GM12878 (cell line): Measurements from ENCODE around the gene HOMER2. TPM values are rescaled to one million over a fixed set of nuclear protein-coding genes. Genes with fewer than 3 reads are reported as not detected.

Experiments used
- BACH1 ChIP-seq: fragments of 450-650 bp; IDR thresholded peaks from 2 replicates; pipeline ENCODE4 v1.6.1; 2017; ENCODE audit warnings: mild to moderate bottlenecking, borderline replicate concordance
- CBFB ChIP-seq: IDR thresholded peaks from 2 replicates; pipeline ENCODE4 v1.6.1; 2016; ENCODE audit warnings: antibody characterized with exemption, low read depth
- EZH2 ChIP-seq: IDR thresholded peaks from 2 replicates; pipeline ENCODE4 v1.6.1; 2012; ENCODE audit warnings: low read depth, mild to moderate bottlenecking, control low read depth, inconsistent platforms, low read length, borderline replicate concordance; ENCODE audit not compliant: control insufficient read depth
- KDM1A ChIP-seq: fragments of 200-600 bp; sonication (generic); IDR thresholded peaks from 2 replicates; pipeline ENCODE4 v1.6.1; 2016; ENCODE audit warnings: borderline replicate concordance
- KLF5 ChIP-seq: fragments of 450-650 bp; IDR thresholded peaks from 2 replicates; pipeline ENCODE4 v1.6.1; 2014; ENCODE audit warnings: mild to moderate bottlenecking; ENCODE audit not compliant: partially characterized antibody
- PAX8 ChIP-seq: fragments of 450-650 bp; IDR thresholded peaks from 2 replicates; pipeline ENCODE4 v1.6.1; 2017; ENCODE audit warnings: mild to moderate bottlenecking, moderate library complexity
- WRNIP1 ChIP-seq: IDR thresholded peaks from 2 replicates; pipeline ENCODE4 v1.6.1; 2011; ENCODE audit warnings: low read depth, low read length, improper control_type of control experiment, borderline replicate concordance
- polyA plus RNA-seq, 11 experiments: library from polyadenylated mRNA; depleted of rRNA in 4 of 11; unstranded in 6 of 11; stranded (reverse) in 5 of 11; fragments of >200 nt; fragmentation: Nextera tagmentation in 4 of 11; fragmentation: Illumina TruSeq in 1 of 11; extraction: Ambion mirVana in 4 of 11; extraction: Trizol in 1 of 11; gene quantifications; 1 replicate in 1 of 11; 2 replicates in 10 of 11; pipeline versions ENCODE4 v1.2.1 to v1.2.3, GENCODE V29; 2011 to 2016; ENCODE audit warnings: inconsistent platforms in 2 of 11, missing spikeins in 2 of 11, low read depth in 1 of 11
- total RNA-seq, 4 experiments: library from RNA; depleted of rRNA in 3 of 4; stranded (reverse); fragments of >200 nt in 3 of 4; fragmentation: Illumina TruSeq in 1 of 4; extraction: Trizol in 1 of 4; gene quantifications; 2 replicates each; pipeline versions ENCODE4 v1.2.1 to v1.2.3, GENCODE V29; 2013 to 2021
- TF ChIP-seq, protein P1 (sequence below): IDR thresholded peaks from 2 replicates; pipeline ENCODE4 v1.6.1; 2012; ENCODE audit warnings: improper control_type of control experiment, low read depth, low read length; ENCODE audit not compliant: insufficient replicate concordance
- TF ChIP-seq, protein P2 (sequence below), 3 experiments: IDR thresholded peaks in 2 of 3; conservative IDR thresholded peaks in 1 of 3; 2 replicates each; pipeline ENCODE4 v1.5.1; 2011; ENCODE audit warnings: low read depth in 3 of 3, low read length in 3 of 3, mild to moderate bottlenecking in 3 of 3, control low read depth in 2 of 3, moderate library complexity in 2 of 3, inconsistent platforms in 1 of 3, mixed read lengths in 1 of 3; ENCODE audit not compliant: control insufficient read depth in 2 of 3, insufficient read depth in 1 of 3; ENCODE audit errors: extremely low read depth in 1 of 3

The HOMER2 gene
- total and polyA plus RNA-seq, 10 of the 15 experiments (the other 5 are each of a cell fraction or from before 2014, with no cell fraction given), result 0.60 to 5.0 (median 1.8) TPM

DNA sequence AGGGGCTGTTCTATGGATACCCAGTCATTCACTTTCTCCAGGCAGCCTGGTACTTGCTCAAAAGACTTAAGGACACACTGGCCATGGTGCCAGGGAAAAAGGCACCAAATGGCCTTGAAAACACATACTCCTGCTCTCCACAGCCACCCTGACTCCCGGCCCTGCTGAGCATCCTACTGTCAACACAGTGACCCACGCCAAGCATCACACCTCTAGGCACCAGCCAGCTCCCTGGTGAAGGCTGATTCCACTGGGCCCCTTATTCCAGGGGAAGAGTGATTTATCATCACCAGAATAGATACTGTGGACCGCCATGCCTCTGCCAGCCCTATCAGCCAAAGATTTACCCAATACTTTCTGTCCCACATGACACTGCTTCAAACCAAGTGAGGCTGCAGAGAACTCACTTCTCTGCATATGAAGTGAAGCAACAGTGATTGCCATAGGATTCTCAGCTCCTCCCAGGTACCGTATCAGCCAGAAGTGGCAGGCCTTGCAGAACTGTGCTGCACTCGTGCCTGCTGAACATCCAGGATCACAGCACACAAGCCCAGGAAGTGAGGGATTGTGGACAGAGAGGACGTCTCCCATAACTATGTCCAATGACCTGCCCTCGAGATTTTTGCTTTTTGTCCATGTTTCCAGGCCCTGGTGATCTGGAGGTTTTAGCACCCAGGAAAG is 79.4 kb downstream of the HOMER2 start (continued):
- TF ChIP-seq, protein P1, sequence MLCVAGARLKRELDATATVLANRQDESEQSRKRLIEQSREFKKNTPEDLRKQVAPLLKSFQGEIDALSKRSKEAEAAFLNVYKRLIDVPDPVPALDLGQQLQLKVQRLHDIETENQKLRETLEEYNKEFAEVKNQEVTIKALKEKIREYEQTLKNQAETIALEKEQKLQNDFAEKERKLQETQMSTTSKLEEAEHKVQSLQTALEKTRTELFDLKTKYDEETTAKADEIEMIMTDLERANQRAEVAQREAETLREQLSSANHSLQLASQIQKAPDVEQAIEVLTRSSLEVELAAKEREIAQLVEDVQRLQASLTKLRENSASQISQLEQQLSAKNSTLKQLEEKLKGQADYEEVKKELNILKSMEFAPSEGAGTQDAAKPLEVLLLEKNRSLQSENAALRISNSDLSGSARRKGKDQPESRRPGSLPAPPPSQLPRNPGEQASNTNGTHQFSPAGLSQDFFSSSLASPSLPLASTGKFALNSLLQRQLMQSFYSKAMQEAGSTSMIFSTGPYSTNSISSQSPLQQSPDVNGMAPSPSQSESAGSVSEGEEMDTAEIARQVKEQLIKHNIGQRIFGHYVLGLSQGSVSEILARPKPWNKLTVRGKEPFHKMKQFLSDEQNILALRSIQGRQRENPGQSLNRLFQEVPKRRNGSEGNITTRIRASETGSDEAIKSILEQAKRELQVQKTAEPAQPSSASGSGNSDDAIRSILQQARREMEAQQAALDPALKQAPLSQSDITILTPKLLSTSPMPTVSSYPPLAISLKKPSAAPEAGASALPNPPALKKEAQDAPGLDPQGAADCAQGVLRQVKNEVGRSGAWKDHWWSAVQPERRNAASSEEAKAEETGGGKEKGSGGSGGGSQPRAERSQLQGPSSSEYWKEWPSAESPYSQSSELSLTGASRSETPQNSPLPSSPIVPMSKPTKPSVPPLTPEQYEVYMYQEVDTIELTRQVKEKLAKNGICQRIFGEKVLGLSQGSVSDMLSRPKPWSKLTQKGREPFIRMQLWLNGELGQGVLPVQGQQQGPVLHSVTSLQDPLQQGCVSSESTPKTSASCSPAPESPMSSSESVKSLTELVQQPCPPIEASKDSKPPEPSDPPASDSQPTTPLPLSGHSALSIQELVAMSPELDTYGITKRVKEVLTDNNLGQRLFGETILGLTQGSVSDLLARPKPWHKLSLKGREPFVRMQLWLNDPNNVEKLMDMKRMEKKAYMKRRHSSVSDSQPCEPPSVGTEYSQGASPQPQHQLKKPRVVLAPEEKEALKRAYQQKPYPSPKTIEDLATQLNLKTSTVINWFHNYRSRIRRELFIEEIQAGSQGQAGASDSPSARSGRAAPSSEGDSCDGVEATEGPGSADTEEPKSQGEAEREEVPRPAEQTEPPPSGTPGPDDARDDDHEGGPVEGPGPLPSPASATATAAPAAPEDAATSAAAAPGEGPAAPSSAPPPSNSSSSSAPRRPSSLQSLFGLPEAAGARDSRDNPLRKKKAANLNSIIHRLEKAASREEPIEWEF, result no peak
- no peak for TF ChIP-seq BACH1
- no peak for TF ChIP-seq KLF5
- TF ChIP-seq CBFB, result no peak
- TF ChIP-seq PAX8, result no peak
- TF ChIP-seq KDM1A, result no peak
- TF ChIP-seq WRNIP1, result no peak
- no peak for TF ChIP-seq EZH2
- TF ChIP-seq, protein P2, sequence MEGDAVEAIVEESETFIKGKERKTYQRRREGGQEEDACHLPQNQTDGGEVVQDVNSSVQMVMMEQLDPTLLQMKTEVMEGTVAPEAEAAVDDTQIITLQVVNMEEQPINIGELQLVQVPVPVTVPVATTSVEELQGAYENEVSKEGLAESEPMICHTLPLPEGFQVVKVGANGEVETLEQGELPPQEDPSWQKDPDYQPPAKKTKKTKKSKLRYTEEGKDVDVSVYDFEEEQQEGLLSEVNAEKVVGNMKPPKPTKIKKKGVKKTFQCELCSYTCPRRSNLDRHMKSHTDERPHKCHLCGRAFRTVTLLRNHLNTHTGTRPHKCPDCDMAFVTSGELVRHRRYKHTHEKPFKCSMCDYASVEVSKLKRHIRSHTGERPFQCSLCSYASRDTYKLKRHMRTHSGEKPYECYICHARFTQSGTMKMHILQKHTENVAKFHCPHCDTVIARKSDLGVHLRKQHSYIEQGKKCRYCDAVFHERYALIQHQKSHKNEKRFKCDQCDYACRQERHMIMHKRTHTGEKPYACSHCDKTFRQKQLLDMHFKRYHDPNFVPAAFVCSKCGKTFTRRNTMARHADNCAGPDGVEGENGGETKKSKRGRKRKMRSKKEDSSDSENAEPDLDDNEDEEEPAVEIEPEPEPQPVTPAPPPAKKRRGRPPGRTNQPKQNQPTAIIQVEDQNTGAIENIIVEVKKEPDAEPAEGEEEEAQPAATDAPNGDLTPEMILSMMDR (IDR thresholded peaks at IDR 0.05 in 2 of 3, conservative IDR thresholded peaks at IDR 0.05 in 1 of 3; ENCODE audit: control insufficient read depth in 2 of 3, extremely low read depth in 1 of 3, insufficient read depth in 1 of 3, low read depth in 3 of 3, low read length in 3 of 3), result no peak
